HepG2 (cell line): ENCODE results near the gene MAN1A2.

ENCODE experiments used
- EZH2 ChIP-seq: conservative IDR thresholded peaks from 2 replicates; pipeline ENCODE4 v1.6.1; 2012; ENCODE audit warnings: mild to moderate bottlenecking, low read depth, low read length, moderate library complexity
- TCF7L2 ChIP-seq: IDR thresholded peaks from 2 replicates; pipeline ENCODE4 v1.6.1; 2011; ENCODE audit warnings: mild to moderate bottlenecking, low read depth, low read length, moderate library complexity
- ZC3H13 ChIP-seq: sonication (generic); formaldehyde crosslinking; IDR thresholded peaks from 2 replicates; pipeline ENCODE4 v1.8.1; 2023; ENCODE audit warnings: mild to moderate bottlenecking, missing genetic modification reagents, moderate library complexity
- ZNF264 ChIP-seq: sonication (generic); formaldehyde crosslinking; IDR thresholded peaks from 2 replicates; pipeline ENCODE4 v1.4.0; 2020; ENCODE audit warnings: missing genetic modification reagents
- ZNF792 ChIP-seq: IDR thresholded peaks from 2 replicates; pipeline ENCODE4 v1.6.1; 2016

- TF ChIP-seq ZNF792 (CRISPR knock-in tag): no peak
- no peak for TF ChIP-seq EZH2
- TF ChIP-seq TCF7L2: no peak
- no peak for TF ChIP-seq ZC3H13 (CRISPR knock-in tag)
- TF ChIP-seq ZNF264 (CRISPR knock-in tag): no peak
Observed at GRCh38 chr1:117535821-117536220, 168.6 kb downstream of the MAN1A2 start.
